ENCODE measurements around the gene MCC.

Gene MCC

GRCh38 chr5:113217619-113218184, 270.6 kb downstream of the MCC start:
- DNase-seq, result no peak

- no peak for DNase-seq
These were observed 271.7 kb downstream of the MCC start for GRCh38 chr5:113216545-113216944.

- DNase-seq, result no peak
These were observed 272.7 kb downstream of the MCC start for GRCh38 chr5:113215401-113216060.

GRCh38 chr5:113214606-113215323, 273.5 kb downstream of the MCC start:
- DNase-seq, result no peak

- no peak for DNase-seq
These were observed 274.5 kb downstream of the MCC start for GRCh38 chr5:113213551-113214425.

- no peak for DNase-seq
These were observed 275.9 kb downstream of the MCC start for GRCh38 chr5:113212244-113212920.

GRCh38 chr5:113209498-113209897, 278.8 kb downstream of the MCC start:
- no peak for DNase-seq

GRCh38 chr5:113205807-113206206, 282.4 kb downstream of the MCC start:
- DNase-seq, result no peak

GRCh38 chr5:113205323-113205722, 282.9 kb downstream of the MCC start:
- DNase-seq, result no peak

GRCh38 chr5:113204525-113205161, 283.6 kb downstream of the MCC start:
- no peak for DNase-seq

GRCh38 chr5:113203916-113204315, 284.3 kb downstream of the MCC start:
- DNase-seq, result no peak

- DNase-seq, result no peak
These were observed 285.2 kb downstream of the MCC start for GRCh38 chr5:113202746-113203716.

GRCh38 chr5:113202287-113202686, 286.0 kb downstream of the MCC start:
- DNase-seq, result no peak

- no peak for DNase-seq
These were observed 286.5 kb downstream of the MCC start for GRCh38 chr5:113201715-113202114.

GRCh38 chr5:113199122-113199905, 288.9 kb downstream of the MCC start:
- no peak for DNase-seq

- DNase-seq, result no peak
These were observed 290.6 kb downstream of the MCC start for GRCh38 chr5:113197456-113198200.

GRCh38 chr5:113195771-113196170, 292.5 kb downstream of the MCC start:
- no peak for DNase-seq

- no peak for DNase-seq
These were observed 293.0 kb downstream of the MCC start for GRCh38 chr5:113195251-113195650.

GRCh38 chr5:113194591-113194990, 293.7 kb downstream of the MCC start:
- no peak for DNase-seq

All from CD4-positive, alpha-beta T cell treated with Interleukin-10 for 1 hour (primary cell).